CD1c-positive myeloid dendritic cell (primary cell): Measurements from ENCODE around the gene FYCO1.
A peak's percentile ranks its signal among the peaks of the same experiment; 100 is the strongest.
"Not testable (repeated sequence)": the region's sequence is repeated elsewhere in the genome, so short reads cannot be mapped to it uniquely, and the experiment has no call there.

Source experiments
- DNase-seq: peaks from one replicate; pipeline ENCODE4 v3.0.0-alpha.2; 2016; ENCODE audit errors: extremely low spot score

Gene FYCO1

DNA sequence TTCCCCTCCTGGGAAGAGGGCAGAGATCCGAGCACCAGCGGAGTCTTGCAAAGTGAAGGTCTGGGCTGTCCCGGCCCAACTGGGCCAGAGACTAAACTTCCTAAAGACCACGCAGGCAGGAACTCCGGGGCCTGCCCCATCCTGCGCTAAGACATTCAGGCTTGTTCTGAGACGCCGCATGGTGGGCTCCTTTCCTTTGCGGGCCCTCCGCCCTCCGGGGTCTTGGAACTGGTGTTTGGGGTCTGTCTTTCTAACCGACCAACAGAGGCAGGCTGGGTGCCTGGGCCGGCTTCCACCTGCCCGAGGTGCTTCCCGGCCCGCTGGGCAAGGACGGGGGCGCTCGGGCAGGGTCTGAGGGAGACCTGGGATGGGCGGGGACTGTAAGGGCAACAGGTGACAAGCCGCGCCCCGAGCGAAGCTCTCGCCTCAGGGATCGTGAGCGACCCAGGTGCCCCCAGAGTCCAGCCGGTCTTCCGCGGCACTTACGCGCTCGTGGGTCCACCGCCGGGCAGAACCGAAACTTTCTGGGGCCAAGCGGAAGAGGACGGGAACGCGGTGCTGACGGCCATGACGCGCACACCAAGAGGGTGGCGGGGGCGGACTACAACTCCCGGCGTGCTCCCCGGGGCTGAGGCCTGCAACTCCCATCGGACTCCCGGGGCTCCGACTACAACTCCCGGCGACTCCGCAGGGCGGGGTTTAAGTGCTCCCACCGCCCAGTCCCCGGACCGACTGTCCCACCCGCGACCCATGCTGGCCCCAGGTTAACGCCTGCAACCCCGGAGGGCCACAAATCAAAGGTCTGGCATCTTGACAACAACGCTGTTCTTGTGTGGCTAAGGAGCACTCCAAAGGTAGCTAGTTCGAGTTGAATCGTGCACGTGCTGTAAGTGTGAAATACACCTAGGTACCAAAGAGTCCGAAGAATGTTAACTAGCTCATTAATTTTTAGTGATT, at the start of gene FYCO1:
TSS of gene FYCO1 (minus strand) at position 589 of the 957 bp plus-strand sequence. CDS start 10,914 bp downstream, outside the sequence.
- peak; percentile 94 for DNase-seq

DNA sequence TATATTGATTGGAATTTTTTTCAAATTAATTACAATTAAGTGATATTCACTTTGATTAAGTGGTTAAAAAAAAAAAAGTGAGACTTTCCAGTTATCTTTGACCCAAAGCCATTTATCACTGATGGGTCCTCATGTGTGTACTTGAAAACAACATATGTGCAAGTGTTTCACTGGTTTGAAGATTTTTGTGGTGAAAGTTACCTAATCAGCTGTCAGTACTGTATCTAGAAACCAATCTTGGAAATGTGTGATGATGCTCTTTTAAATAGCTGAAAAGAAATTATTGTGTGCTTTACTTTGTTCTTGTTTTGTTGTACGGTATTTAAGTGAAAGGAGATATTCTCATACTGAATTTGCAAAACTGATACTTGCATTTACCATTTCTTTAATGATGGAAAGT, 43.3 kb upstream of the FYCO1 start:
- no peak for DNase-seq

DNA sequence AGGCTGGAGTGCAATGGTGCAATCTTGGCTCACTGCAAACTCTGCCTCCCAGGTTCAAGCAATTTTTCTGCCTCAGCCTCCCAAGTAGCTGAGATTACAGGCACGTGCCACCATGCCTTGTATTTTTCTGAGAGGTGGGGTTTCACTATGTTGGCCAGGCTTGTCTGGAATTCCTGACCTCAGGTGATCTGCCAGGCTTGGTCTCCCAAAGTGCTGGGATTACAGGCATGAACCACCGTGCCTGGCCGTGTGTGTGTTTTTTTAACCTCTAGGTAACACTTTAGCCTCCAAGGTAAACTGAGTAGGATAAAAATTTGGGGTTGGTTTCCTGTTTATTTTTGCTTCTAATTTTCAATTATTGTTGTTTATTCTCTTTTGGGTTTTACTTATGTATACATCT, 42.4 kb upstream of the FYCO1 start:
- DNase-seq: not testable (repeated sequence)

DNA sequence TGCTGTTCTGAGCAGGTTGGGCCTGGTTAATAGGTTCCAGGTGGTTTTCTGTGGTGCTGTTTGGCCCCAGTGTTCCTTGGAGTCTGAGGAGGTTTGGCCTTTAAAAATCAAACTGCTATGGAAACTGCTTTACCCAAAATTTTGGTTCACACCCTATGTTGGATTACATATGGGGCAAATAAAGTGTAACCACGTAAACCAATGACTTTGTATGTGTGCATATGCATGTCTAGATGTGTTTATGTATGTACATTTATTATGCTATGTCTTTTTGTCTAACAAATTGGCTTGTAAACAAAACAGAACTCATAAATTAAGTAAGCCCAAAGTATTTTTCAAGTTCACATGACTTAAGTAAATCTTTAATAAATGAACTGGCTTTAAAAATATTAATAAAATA, 40.6 kb upstream of the FYCO1 start:
- no peak for DNase-seq

DNA sequence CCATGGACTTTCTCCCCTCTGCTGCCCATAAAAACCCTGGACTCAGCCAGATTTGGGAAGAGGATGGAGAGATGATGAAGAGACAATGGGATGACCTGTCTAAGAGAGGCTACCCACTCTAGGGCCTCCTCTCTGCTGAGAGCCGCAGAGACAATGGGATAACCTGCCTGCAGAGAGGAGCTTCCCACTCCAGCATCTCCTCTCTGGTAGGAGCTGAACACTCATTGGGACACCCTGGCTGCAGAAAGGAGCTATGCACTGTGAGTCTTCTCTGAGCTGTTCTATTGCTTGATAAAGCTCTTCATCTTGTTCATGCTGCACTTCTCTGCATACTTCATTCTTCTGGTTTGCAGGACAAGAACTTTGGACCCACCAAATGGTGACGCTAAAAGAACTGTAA, 36.1 kb upstream of the FYCO1 start:
- no peak for DNase-seq

DNA sequence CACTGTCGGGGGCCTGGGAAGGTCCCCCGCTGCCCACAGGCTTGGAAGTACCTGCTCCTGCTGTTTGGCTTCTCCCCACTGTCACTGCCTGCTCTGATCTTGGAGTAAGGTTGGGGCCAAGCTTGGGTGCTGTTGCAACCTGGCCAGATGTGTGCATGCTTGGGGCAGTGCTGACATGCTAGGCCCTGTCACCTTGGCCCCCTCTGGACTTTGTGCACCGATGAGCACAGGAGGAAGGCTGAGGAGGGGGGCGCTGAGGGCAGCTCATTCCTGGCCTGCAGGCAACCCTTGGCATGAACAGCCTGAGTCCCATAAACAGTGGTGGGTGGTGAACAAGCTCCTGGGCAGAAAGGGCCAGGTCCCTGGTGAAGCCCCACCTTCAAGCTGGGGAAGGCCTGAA, 35.6 kb upstream of the FYCO1 start:
- DNase-seq: no peak

DNA sequence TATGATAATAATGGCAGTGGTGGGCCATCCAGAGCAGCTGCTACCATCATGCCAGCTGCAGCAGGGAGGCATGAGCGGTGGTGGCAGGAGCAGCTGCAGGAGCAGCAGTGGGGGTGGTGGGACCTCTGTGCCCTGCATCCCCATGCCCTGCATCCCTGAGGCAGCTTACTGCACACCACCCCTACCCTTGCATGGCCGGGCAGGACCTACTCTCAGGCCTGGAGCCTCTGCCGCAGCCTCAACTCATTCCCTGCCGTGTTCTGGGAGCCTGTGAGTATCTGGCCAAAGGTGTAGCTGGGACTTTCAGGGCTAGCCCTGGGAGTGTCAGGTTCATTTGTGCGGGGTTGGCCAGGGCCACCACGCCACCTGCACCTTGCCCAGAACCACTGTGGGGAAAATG, 35.0 kb upstream of the FYCO1 start:
- no peak for DNase-seq

DNA sequence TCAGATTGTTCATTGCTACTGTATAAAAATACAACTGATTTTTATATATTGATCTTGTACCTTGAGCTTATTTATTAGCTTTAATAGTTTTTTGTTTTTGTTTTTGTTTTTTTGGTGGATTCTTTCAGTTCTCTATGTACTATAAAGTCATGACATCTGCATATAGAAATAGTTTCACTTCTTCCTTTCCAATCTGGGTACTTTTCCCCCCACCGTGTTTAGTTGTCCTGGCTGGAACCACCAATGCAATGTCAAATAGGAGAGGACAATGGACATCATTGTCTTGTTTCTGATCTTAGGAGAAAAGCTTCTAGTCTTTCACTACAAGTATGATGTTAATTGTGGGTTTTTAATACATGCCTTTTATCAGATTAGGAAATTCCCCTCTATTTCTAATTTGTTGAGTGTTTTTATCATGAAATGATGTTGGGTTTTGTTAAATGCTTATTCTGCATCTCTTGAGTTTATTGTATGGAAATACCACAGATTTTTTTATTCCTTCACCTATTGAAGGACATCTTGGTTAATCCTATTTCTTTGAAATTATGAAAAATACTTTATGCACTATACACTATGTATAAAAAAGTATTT, 34.4 kb upstream of the FYCO1 start:
- DNase-seq: peak; percentile 66

DNA sequence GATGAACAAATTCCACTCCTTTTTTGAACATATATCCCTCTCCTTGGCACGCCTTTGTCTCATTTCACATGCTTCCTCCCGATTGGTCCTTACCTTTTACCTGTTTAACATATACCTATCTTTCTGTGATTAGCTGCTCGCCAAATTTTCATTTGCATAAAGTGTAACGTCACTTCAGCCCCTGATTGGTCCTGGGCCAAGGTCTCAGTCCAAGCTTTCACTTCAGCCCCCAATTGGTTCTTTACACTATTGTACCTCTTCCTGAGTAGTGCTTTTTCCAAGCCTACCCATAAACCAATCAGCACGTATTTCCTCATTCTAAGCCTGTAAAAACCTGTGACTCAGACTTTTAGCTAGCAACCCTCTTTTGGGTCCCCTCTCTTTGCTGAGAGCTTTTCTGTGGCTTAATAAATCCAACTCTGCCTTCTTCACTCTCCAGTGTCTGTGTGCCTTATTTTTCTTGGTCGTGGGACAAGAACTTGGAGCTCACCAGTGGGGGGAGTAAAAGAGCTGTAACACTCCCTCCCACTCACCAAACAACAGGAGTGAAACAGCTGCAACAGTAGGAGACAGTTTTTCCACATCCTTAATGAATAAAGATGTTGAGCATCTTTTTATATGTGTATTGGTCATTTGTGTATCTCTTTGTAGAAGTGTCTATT, 32.2 kb upstream of the FYCO1 start:
- no peak for DNase-seq

DNA sequence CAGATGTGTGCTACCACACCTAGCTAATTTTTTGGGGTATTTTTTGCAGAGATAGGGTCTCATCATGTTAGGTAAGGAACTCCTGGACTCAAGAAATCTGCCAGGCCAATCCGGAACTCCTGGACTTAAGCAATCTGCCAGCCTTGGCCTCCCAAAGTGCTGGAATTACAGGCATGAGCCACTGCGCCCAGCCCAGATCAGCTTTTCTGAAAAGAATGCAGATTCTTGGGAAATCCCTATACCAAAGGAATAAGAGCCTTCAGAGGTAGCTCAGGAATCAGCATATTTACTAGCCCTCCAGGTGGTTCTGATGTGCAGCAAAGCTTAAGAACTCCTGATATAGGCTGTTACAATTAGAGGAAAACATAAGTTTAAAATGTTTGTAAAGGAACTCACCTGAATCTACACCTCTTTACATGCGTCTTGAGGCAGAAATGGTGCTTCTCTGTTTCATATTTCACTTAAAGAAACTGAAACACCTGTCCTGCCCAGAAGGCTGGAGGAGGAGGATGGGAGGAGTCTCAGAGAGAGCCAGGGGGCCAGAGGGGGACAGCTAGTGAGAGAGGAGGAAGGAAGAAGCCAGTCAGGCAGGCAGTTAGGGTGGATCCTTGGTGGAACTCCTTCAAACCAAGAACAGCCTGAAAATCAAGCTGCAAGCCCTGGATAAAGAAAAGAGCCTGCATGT, 31.5 kb upstream of the FYCO1 start, which contains the start of gene XCR1:
TSS of gene XCR1 (minus strand) at position 463 of the 685 bp plus-strand sequence. CDS start 5,536 bp downstream, outside the sequence.
- DNase-seq: no peak

DNA sequence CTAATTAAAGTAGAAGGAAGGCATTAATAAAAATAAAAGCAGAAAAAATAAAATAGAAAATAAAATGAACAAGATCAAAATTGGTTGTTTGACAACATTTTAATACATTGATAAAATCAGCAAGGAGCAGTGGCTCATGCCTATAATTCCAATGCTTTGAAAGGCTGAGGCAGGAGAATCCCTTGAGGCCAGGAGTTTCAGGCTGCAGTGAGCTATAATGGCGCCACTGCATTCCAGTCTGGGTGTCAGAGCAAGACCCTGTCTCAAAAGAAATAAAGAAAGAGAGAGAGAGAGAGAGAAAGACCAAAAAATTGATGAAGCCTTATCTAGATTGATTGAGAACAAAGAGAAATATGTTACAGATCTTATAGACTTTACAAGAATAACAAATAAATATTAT, 29.5 kb upstream of the FYCO1 start:
- DNase-seq: no peak

DNA sequence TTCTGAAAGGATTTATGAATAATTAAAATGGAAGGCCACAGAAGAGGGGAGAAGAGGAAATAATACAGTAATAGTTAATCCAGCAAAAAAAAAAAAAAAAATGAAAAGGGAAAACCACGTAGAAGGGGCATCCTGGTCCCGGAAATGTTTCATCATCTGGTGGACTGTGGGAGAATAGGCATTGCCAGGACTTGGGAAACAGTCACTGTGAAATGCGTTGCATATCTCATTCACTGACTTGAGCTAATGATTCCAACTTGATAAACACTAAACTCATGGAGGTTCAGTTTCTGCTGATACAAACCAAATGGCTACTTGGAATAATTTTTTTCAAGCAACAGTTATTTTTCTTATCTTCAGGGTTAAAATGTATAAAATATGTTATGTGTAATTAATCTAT, 28.5 kb upstream of the FYCO1 start:
- DNase-seq: no peak

DNA sequence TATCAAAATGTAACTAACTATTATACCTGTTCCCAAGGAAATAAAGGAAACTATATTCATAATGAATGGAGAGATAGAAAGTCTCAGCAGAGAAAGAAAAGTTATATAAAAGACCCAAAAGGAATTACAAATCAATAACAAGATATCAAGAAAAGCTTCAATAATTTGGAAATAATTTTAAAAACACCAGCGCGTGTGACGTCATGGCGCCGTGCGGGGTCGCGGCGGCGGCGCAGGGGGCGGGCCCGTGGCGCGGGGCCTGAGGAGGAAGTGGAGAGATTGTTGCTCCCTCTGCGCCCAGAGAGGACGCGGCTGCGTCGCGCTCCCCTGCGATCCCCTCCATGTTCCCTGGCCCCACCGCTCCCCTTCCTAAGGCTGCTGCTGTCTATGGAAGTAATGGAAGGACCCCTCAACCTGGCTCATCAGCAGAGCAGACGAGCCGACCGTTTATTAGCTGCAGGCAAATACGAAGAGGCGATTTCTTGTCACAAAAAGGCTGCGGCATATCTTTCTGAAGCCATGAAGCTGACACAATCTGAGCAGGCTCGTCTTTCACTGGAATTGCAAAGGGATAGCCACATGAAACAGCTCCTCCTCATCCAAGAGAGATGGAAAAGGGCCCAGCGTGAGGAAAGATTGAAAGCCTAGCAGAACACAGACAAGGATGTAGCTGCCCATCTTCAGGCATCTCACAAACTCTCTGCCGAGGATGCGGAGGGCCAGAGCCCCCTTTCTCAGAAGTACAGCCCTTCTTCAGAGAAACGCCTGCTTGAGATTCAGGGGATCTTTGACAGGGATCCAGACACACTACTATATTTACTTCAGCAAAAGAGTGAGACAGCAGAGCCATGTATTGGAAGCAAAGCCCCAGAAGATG, 27.5 kb upstream of the FYCO1 start:
- DNase-seq: no peak

DNA sequence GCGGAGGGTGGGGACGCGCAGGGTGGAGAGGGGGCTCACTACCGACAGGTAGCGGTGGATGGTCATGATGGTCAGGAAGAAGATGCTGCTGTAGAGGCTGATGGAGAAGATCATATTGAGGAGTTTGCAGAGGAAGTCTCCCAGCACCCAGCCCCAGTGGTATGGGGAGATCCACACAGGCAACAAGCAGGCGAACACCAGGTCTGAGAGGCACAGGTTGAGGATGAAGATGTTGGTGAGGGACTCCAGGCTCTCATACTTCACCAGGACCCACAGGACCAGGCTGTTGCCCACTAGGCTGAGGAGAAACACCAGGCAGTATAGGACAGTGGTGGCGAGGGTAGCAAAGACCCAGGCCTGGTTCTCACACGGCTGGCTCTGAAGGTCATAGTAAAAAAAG, 25.9 kb upstream of the FYCO1 start:
- no peak for DNase-seq

DNA sequence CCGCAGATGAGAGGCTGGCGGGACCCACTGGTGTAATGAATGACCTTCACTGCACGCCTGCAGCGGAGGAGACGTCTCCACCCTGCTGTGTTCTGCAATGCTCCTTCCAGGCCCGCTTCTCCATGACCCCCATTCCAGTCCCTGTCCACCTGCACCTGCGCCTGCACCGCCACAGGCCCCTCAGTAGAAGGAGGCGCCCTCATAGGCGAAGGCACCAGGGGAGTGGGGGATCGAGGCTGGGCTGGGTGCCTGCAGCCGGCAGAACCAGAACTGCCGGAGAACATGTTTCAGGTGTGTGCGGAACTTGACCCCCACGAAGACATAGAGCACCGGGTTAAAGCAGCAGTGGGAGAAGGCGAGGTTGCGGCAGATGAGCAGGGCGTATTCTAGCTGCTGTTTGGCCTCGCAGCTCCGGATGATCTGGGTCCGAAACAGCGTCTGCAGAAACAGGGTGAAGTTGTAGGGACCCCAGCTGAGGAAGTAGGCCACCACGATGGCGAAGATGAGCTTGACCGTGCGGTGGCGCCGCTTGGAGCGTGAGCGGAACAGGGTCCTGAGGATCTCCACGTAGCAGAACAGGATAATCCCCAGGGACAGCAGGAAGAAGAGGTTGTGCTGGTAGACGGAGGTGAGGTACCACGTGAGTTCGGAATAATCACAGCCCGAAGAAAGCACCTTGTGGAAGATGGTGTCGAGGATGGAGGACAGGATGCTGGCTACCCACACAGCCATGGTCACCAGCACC, 25.3 kb upstream of the FYCO1 start:
- no peak for DNase-seq

DNA sequence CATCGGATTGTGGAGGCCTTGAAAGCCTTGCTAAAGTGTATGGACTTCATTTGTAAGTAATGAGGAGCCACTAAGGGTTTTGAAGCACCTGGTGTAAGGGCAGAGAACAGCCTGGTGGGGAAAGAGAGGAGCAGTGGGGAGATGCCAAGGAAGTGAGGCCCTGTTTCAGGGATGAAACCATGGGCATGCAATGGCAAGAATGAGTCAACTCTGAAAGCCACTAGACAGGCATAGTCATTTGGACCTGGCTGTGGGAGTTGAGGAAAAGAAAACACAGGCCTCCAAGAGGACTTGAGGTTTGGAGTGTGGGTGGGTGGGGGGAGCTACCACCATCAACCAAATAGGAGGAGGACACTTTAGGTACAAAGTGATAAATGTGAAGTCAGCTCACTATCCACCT, 24.1 kb upstream of the FYCO1 start:
- DNase-seq: peak; percentile 48

DNA sequence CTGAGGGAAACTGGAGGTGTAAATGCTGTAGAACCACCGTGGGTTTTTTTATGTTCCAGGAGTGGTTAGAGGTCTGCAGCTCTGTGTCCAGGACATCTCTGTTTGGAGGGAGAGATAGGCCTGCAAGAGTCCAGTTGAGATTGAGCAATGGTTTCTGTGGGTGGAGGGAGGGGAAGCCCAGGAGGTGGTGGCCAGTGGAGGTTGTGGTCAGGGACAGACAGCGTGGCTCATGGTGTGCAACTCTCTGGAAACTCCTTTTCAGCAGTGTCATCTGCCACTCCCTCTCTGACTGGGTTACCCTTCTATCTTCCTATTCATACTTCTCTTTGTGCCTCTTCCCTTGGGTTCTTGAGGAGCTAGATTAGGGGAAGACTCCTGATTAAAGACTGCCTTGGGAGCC, 22.1 kb upstream of the FYCO1 start:
- DNase-seq: peak; percentile 86

DNA sequence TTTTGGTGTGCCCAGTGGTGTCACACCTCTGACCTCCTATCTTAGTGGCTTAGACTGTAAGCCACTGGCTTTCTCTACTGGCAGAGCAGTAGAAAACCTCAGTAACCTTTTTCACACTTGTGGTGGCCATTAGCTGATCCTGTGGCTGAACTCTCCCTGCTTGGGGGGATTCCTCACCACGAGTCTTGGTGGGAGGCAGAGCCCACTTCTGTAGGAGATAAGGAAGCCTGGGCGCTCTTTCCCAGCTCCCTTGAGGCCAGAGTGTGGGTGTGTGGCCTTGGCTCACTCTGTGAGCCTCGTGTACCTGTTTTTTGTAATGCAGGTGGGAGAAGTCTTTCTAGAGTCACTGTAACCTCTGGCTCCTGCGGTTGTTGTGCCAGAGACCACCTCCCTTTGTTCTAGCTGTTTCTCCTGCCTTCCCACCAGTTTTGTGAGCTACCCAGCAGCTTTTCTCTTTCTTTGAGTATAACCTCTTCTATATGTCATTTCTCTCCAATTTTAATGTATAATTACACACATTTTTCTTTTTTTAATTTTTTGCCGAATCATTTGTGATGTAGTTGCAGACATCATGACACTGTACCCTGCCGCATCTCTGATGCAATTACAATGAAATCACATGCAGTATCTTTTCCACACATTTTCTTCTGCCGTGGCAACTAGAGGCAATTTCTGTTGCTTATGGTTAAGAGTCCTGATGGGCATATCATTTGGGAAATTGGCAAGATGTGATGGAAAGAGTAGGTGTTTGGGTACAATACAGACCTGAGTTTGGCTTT, 17.9 kb upstream of the FYCO1 start:
- DNase-seq: no peak

DNA sequence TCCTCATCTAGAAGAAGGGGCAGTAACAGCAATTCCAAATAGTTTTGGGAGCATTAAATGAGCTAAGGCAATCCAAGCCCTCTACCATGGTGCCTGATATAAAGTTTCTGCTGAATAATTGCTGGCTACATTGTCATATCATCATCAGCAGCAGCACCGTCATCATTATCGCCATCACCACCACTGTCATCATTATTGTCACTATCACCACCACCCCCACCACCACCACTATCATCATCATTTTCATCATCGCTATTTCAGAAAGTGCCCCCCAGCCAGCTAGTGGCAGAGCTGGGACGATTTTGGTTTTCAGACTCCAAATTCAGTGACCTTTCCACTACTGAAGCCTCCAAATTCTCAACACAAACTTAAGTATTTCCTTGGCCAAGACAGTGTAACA, 16.6 kb upstream of the FYCO1 start:
- DNase-seq: no peak
